Stimulated activated CD4-positive, alpha-beta T cell treated with anti-CD3 and anti-CD28 coated beads, TNF-alpha, amount 100 ng/mL, for 4 hours (primary cell): ENCODE results near the gene ADD2.
"Not testable (repeated sequence)": the region's sequence is repeated elsewhere in the genome, so short reads cannot be mapped to it uniquely, and the experiment has no call there.

Source experiments
- DNase-seq, 3 experiments: peaks; one replicate each; pipeline ENCODE4 v3.0.0-alpha.2; 2020; ENCODE audit warnings: low read depth in 3 of 3

Gene ADD2

DNA sequence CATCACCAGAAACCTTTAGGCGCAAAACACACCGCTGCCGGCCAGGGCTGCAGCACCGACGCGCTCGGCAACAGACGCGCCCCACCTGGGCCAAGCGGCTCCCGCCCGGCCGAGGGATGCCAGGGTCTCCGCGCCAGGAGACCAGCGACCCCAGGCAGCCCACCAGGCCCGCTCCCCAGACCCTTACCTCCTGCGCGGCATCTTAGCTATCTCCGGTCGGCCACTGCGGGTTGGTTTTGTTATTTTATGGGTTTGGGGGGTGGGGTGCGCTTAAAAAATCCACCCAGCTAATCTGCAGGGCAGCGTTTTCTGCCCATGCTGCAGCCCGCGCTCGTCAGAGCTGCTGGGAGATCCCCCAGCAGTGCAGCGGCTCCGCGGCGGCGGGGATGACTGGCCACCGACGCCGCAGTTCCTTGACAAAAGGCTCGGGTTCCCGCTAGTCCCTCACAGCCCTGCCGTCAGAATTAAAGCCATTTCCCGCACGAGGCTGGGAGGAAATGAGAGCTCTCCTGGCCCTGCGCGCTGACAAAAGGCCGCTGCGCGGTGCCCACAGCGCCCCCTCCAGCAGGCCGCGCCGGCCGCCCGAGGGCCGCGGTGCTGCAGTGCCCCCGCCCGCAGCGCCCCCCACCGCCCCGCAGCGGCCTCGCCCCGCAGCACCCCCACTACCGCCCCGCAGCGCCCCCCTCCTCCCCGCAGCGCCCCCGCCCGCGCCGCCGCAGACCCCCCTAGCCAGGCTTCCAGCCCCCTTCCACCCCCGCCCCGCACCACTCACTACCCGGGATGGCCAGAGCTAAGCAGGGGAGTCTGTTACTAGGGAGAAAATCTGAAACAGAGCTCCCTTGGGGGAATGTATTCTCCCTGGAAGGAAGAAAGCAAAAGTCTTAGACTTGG, at the start of gene ADD2:
TSS of gene ADD2 (minus strand) at position 502 of the 891 bp plus-strand sequence. CDS start 61,792 bp downstream, outside the sequence.
- DNase-seq, result peak in 2 of 3 experiments; percentile 13 to 20

DNA sequence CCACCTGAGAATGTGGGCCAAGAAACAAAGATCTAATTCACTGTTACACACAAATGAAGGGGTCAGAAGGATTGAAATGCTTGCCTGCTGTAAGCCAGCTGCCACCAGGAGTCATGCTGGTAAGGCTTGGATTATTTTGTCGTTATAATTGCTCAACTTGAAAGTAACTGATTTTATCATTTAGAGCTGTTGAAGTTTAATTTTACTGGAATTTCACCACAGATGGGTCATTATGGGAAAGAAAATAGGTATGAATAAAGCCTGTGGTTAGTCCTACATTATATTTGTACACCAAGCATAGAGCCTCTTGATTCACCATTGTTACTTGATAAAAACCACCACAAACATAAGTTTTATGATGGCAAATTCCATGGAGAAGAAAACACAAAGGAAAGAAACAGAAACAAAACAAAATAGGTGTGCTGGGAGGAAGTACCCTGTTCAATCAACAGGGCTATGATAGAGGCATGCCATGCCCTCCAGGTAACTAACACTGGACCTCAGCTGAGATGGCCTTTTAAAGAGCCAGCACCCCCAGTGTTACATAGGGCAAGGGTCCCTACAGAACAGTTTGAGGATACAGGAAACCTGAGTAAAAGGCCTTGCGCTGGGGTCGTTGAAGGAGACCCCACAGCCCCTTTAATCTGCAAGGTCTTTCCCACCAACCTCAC, 49.4 kb upstream of the ADD2 start:
- no peak for DNase-seq

- DNase-seq, result no peak
Observed at GRCh38 chr2:70816726-70817125, 48.7 kb upstream of the ADD2 start.

DNA sequence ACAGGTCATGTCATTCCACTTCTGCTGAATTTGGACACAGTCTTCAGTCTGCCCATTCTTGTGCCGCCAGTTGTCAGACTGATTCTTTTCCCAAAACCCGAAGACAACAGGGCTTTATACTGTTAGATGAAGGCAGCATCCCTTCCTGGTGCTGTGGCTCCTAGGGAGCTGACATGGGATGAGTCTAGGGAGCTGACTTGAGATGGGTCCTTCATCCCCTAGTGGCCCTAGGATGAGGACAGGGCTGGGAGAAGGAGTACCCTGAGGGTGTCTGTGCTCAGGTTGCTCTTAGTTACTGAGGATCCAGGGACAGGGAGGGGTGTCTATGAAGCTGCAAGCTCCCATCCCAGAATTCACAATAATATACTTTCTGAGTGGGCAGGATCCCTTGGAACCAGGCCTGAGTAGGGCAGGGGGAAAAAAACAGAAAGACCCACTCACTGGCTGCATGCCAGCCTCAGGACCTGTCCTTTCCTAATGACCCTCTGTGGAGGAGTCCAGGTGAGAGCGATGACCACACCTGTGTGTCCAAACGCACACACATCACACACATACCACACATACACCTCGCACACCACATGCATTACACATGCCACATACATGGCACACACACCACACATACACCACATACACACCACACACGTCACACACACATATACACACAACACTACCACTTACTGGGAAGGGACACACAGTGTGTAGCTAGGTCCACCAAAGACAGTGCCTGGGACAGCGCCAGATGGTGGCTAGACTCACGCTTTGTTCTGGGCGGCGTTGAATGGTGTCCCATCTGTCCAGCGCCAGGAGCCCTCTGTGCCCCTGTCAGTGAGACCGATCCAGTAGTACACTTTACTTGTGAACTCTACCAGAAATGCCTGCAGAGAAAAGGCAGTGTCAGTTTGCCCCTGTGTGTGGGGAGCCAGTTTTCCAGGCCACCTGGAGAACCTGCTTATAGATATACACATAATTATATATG, 41.3 kb upstream of the ADD2 start:
- DNase-seq, result no peak

DNA sequence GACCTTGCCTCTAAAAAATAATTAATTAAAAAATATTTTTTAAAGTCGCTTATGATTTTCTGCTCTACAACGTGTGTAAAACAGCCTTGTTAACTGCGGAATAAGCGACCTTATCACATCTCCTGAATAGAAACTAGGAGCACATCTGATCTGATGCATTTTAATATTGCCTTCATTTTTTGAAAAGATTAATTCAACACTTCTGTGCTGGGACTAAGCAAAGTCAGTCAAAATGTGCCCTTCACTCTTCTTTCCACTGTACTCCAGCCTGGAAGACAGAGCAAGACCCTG, 39.8 kb upstream of the ADD2 start:
- DNase-seq, result no peak

DNA sequence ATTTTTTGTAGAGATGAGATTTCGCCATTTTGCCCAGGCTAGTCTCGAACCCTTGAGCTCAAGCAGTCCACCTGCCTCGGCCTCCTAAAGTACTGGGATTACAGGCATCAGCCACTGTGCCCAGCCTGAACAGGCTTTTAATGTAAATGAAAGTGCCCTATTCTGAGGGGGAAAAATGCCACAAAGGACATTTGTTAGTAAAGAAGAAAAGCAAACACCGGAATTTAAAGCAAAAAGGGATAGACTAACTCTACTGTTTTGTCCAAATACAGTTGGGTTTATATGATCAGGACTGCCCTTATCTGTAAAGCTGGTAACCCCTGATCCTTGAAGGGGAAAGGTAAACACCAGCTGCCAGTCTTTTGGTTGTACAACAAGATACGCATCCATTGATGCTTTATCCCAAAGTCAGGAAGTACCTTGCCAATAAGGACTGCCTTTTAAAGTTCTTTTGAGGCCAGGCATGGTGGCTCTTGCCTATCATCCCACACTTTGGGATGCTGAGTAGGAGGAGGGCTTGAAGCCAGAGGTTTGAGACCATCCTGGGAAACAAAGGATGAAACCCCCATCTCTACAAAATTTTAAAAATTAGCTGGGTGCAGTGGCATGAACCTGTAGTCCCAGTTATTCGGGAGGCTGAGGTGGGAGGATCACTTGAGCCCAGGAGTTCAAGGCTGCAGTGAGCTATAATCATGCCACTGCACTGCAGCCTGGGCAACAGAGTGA, 39.3 kb upstream of the ADD2 start:
- DNase-seq, result no peak

GRCh38 chr2:70806620-70807019, 38.6 kb upstream of the ADD2 start:
- no peak for DNase-seq

GRCh38 chr2:70806013-70806412, 38.0 kb upstream of the ADD2 start:
- DNase-seq, result no peak

DNA sequence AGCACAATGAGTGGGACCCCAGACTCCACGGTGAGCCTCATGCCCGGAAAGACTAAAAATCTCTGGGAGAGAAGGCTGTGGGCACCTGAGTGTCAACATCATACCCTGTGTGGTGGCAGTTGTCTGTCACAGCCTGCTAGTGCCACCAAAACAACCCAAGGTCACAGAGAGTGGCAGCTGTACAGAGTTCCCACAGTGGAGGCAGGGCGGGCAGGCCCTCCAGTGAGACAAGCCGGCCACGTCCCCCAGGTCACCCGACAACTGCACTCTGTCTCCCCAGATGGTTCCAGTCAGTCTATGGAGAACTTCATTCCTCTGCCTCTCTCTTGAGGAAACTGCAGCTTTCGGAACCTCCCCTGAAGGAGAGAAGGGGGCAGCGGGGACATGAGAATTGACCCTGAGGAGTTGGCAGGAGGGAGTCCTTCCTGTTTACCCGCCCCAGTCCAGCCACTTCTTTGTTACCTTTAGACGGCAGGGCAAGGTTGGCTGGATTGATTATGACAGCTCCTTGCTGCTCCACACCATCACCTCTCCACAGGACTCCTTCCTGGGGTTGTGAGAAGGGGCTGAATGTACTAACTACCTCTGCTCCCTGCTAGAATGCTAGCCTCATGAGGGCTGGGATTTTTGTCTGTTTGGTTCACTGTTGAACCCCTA, 33.7 kb upstream of the ADD2 start:
- DNase-seq, result no peak

DNA sequence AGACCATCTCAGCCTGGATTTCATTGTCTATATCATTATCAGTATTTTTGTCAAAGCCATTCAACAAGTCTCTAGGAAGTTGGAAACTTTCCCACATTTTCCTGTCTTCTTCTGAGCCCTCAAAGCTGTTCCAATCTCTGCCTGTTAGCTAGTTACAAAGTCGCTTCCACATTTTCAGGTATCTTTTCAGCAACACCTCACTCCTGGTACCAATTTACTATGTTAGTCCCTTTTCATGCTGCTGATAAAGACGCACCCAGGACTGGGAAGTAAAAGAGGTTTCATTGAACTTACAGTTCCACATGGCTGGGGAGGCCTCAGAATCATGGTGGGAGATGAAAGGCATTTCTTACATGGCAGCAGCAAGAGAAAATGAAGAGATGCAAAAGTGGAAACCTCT, 31.7 kb upstream of the ADD2 start:
- DNase-seq, result no peak

GRCh38 chr2:70797996-70798395, 30.0 kb upstream of the ADD2 start:
- DNase-seq, result not testable (repeated sequence)

DNA sequence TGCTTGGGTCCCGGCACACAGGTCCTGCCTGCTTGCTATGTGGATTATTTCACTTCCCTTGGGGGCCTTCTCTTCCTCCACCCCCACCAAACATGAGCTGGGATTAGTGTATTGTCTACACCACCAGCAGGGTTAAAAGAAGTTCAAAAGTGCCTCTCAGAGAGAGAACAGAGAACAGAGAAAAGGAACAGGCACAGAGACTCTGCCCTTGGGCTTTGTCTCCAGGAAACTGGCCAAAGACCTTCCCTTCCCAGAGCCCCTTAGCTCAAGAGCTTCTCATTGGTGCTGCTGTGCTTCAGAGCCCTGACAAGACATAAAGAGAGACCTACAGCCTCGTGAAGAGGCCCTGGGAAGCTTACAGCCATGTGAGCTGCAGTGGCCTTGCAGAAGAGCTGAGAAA, 29.5 kb upstream of the ADD2 start:
- no peak for DNase-seq

- no peak for DNase-seq
Observed at GRCh38 chr2:70796262-70796661, 28.3 kb upstream of the ADD2 start.

DNA sequence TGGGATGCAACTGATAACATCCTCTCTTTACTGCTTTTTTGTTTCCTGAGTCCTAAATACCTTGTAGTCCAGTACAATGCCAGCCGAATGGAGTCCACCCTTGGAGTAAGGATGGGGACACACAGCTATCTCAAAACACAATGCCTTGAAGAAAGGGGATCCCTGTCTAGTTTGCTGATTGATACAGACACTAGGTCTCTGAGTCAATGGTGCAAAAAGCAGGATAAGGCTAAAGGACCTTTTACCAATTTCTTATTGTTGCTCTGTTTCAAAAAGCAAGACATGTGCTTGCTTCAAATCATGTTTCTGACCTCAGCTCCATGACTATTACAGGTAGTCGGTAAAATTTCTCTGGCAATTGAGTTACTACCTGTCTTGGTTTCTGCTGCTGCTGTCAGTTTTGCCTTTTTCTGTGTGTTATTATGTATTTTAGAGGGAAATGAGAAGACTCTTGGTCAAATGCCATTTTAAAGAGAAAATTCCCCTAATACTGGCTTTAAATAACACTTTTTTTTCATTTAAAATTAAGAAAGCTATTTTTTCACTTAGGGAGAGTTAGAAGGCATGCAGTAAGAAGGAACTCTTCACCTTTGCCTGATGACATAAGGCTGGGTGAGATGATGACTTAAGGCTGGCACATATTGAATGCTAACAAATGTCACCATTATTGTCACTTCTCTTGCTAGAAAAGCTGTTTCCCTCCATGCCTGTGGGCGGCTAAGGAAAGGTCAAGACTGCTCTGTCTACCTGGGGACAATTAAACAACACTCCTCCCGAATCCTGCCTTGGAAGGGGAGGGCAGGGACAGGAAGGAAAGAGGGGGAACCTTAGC, 27.4 kb upstream of the ADD2 start:
- DNase-seq, result no peak

DNA sequence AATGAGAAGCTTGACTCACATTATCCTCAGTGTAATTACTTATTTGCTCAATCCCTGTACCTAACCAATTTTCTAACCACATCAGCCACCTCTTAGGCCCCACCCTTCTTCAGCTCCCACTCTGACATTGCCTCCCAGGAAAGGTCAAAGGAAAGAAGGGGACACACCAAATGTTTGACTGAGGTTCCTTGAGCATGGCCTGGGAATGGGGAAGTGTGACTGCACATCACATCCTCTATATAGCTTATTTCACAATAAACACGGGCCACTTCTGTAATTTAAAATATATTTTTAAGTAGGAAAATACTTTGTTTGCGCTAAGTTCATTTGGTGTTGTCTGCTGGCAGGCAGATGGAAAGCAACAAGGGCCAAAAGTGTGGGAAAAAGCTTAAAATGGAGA, 25.4 kb upstream of the ADD2 start:
- DNase-seq, result no peak

DNA sequence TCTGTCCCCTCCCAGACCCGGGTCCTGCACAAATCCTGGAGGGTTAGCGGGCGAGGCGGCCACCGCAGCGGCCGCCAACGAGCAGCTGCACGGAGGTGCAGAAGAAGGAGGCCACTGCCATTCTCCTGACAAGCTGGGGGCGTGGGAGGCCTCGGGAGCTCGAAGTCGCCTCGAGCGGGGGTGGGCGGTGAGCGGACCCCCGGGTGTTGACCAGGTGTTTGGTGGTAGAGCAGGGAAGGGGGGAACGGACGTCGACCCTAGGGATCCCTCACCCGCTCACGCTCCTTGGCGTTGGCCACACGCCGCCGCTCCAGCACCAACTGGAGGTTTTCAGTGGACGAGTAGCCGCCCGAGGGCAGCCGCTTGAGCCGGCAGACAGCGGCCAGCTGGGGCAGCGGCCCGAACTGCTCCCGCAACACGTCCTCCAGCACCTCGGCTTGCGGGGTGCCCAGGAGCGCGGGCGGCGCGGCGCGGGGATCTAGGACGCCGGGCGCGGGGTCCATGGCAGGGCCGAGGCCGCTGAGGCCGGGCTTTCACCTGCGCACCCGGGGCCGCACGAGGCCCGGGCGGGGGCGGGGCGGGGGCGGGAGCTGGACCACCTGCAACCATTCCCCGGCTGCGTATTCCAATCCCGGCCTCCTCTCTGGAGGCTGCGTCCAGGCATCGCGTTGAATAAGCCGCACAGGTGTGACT, 22.3 kb upstream of the ADD2 start, which contains the start of gene FIGLA:
TSS of gene FIGLA (minus strand) at position 508 of the 693 bp plus-strand sequence. CDS start at position 503, 5 bp downstream.
- peak in 1 of 3 experiments; percentile 2 for DNase-seq

DNA sequence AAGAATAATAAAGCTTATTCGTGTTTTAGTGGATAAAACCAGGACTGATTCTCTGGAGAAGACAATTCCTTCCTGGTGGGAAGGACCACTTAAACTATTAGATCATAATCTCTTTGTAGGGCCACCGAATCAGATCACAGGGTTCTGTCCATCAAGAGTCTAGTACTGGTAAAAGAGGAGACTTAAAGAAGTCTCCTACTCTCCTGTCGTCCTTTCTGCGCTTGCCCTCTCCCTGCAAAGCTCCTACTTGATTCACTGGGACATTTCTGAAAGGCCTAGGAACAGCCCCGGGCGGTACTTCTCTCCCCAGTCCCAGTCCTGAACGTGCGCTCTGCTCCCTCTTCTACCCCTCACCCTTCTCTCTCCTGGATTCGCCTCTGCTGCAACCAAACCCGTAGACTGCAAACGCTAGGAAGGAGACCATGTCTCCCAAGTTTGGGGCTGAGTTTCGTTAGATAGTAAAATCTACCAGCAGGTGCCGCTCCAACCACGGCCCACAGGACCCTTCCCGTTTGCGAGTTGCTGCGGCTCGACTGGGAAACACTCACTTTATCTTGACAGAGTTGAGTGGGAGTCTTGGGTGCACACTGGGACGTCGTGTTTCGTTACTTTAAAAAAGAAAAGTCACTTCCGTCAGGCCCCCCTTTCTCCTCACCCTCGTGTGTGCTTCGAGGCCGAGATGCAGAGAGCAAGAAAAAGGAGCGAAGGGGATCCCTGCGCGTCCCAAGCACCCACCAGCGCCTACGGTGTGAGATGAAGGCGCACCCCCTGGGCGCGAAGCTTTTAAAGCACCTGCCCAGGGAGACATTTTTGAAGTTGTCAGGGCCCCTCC, 21.5 kb upstream of the ADD2 start:
- DNase-seq, result peak; percentile 44 to 52 (median 51)
